Bone marrow (tissue), 2 donors: ENCODE measurements around the gene IL3.
"Not testable (repeated sequence)": the region's sequence is repeated elsewhere in the genome, so short reads cannot be mapped to it uniquely, and the experiment has no call there.

Source experiments
- DNase-seq, 2 donors: peaks; one replicate each; lab custom pipeline; 2025; lab: John Stamatoyannopoulos, UW

IL3 gene

DNA sequence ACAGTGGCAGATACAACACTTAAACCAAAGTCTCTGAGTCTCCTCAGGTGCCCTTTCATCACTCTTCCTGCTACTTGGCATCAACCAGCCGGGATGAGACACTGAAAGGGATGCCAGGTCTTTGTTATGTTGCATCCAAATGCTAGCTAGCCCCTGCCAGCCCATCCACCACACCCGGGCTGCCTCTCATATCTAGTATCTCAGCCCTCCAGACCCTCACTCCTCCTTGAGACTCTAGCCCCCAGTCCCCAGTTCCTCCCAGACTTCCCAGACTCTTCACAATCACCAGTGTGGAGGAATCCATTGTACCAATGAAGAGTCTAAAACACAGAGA lies 34.6 kb downstream of the IL3 start:
- DNase-seq = no peak

DNA sequence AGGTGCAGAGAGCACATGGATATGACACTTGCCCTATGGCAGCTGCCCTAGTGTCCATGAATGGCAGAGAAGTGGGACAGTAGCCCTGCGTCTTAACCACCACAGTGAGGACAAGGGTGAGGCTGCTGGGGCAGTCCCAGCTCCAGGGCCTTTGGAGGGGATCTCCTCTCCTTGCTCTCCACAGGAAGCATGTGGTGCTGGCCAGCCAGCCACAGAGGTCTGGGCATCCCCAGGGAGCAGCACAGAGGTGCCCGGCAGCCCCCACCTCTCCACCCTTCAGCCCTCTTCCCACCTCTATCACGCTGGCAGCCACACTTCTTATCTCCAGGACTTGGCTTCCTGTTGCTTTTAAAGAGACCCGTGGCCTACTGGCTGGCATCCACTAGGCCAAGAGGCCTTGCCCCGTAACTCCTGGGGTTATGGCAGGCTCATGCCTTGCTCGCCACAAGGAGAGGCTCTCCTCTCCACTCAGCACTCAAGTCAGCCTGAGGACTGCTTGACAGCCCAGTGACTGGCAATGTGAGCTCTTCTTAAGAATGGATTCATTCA lies 35.0 kb downstream of the IL3 start:
- no peak for DNase-seq

DNA sequence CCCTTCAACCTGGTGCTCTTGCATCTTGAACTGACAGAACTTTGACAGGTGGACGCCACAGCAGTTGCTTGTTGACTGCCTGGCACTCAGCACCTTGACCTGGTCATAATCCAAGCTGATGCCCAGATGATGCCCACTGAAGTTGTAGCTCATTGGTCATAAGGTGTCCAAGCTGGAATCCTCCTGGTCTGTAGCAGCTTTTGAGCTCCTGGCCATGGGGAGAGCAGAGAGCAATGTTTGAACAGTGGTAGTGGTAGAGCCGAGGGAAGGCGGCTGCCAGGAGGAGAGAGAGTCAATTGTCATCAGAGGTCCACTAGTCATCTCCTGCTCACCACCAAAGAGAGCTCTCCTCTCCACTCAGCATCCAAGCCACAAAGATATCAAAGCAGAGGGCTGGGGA lies 36.4 kb downstream of the IL3 start:
- DNase-seq = no peak

DNA sequence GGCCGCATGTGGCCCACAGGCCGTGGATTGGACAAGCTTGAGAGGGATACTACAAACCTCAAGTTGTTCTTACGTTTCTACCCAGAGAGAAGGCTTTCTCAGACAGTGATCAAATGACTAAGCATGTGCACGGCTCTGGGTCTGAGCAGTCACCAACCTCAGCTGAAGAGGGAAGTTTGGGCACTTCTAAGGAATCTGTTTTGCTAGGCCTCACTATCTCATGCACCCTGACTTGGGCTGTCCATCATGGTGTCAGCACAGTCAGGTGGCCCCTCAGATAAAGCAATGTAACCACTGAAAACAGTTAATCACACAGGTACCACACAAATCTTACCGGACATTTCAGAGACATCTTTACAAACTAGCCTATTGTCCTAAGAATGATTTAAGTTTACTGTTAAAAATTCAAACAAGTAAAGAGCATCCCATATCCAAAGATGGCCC lies 37.7 kb downstream of the IL3 start:
- DNase-seq = no peak

DNA sequence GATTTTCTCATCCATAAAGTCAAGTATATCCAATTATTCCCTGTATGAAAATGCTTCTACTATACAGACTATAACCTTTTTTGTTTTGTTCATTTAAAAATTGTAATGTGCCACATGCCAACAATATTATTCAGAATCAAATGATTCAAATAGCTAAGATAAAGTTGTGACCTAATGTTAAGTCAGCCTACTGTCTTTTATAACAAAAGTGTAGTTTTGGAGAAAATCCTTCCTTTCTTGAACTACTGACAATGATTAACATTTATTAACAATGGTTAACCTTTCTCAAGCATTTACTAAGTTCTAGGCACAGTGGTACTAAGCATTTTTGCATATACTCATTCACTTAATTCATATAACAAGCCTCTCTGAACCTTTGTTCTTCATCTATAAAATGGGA lies 38.2 kb downstream of the IL3 start:
- DNase-seq = no peak

DNA sequence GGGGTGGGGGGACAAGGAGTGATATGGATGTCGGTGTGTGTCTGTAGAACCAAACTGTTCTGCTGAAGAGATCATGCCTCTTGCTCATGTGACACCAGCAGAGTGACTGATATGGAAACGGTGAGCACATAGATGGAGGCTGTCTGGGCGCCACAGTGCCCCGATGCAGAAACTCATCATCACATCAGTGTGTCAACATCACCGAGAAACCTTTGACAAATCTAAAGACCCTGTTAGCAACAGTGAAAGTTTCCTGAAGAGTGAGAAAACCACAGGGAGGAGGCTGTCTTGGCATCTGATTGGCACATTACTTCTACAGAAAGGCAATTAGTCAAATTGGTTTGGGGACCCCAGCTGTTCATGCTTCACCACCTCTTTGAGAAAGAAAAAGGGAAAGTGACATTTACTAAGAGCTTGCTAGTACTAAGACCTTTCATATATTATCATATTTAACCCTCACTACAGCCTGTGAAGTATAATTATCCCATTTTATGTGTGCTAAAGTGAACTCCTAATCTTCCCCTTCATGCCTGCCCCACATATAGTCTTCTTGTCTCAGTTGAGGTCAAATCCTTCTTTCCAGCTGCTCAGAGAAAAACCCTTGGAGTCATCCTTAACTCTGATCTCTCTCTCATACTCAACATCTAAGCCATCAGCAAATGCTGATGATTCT lies 38.8 kb downstream of the IL3 start:
- DNase-seq = no peak

DNA sequence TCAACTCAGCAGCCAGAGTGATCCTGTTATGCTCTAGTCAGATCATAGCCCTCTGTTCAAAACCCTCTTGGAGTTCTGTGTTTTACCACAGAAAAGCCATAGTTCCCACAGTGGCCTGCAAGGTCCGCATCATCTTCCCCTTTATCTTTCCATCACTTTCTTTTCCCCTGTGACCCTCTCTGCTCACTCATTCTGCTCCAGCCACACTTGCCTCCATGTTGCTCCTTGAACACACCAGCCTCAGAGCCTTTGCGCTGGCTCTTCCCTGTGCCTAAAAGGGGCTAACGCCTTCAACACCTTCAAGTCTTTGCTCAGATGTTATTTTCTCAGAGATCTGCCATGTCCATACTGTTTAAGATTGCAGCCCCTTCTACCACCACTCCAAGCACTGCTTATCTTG lies 39.5 kb downstream of the IL3 start:
- no peak for DNase-seq

DNA sequence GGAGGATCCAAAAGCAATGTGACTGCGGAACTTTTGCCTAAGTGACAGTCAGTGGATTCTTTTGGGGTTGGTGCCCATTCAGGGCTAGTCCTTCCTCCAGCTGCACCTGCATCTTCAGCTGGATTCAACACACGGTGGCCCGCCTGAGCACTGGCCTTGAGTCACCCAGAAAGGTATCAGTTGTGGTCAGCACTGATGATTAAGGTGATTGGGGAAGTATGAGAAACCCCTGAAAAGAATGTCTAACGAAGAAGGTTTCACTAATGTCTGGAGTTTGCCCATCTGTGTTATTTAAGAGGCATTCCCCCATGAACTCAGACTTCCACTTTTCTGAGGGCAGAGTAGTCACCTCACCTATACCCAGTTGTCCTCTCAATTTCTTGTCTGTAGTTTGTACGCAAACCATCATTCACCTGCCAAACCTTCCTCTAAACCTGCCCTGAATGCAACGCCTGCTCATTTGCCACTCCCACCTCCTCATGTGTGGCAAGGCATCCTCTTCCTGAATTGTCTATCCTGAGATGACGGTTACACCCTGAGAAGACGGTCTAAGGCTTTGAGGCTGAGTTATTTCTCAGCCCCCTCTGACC lies 40.3 kb downstream of the IL3 start:
- no peak for DNase-seq

DNA sequence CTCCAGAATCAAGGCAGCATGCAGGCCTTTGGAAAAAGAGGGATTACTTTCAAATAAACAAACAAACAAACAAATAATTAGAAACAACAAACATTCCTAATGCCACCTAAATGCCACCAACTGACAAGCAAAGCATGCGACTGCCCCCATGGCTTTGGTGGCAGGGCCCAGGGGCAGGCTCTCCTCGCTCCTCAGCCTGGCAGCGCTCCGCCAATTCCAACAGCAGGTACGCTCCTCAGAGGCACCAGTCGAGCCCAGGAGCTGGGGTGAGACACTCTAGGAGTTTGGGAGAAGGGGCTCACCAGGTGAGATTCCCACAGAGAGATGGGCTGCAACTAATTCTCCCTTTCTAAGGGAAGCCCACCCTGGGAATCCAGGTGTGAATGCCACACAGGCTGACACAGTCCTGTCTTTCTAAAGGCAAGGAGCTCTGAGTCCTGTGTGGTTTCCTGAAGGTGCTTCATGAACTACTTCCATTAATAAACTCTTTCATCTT lies 41.0 kb downstream of the IL3 start:
- DNase-seq = no peak

DNA sequence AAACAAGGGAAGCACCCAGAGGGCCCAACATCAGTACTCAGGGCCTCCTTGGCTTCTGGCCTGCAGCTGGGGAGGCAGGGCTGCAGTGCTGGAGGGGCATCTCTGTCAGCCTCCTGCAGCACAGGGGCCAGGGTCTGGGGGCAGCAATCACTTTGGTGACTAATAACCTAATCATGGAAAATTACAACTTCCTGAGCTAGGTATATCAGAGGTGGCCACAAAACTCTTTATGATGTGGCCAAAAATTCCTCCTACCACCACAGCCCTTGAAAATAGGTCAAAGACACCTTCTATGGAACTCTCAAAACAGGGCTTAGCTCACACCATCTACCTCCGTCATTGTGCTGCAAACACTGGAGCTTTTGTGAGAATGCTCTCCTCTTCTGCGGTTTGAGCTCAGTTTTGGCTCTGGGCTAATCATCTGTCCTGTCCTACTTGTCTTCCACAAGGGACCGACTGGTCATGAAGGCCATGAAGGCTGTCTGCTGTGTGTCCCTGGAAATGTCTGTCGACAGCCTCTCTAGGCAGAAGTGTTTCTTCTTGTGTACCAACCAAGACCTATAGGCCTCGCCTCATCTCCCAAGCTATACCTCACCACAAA lies 41.7 kb downstream of the IL3 start:
- DNase-seq = no peak

DNA sequence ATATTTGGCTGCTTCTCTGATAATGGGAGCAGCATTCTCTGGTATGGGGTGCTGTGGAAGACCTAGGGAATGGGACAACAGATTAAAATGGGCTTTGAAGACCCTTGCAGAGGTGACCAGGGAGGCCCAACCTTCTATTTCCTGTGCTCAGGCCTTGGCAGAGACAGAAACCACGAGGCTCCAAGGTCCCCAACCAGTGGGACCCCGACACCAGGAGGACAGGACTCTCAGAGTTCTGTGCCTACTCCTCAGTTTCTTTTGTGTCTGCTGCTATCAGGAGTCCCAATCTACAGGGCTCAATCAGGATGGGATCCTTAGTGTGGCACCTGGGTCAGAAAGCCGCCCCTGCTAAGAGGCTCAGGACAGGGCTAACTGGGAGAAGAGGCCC lies 42.5 kb downstream of the IL3 start:
- no peak for DNase-seq

DNA sequence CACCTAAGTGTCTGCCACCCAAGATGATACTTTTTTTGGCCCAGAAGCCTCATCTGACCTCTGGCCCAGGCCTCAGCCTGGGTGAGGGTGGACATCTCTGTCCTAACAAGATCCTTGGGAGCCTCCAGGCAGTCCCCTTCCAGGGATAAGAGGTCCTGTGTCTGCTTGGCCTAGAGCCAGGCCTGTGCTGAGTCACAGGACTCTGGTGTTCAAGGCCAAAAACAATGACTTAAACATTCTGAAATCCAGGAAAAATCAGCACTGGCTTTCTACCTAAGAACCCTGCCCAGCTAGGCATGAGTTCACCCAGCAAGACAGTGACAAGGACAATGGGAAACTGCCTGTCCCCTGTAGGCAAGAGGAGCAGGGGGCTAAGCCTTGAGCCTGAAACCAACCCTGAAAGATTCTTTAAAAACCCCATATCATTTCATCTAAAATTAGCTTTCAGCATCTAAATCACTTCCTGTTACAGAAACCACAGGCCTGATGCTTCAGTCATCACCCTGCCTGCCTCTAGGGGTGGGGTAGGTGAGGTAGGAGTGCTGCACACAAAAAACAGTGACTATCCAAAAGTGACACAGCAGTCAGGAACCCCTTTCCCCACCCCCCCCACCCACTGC lies 43.0 kb downstream of the IL3 start:
- peak; percentile 49 to 63 for DNase-seq

DNA sequence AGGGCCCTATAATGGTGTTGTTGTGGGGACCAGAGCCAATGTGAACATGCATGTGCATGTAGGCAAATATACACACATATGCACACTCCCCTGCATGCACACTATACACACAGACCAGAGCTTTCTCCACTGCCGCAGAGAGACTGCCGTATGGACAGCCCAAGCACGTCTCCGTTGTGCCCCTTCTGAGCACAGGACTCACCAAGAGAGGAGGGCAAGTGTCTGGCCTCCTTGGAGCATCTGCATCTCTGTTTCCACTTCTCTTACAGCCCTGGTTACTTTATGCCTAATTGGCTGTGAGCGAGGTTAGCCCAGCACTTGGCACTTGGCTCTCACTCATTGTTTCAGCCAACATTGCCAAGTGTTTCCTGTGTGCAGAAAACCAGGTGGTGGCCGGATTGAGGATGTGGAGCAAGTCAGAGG lies 43.5 kb downstream of the IL3 start:
- no peak for DNase-seq

DNA sequence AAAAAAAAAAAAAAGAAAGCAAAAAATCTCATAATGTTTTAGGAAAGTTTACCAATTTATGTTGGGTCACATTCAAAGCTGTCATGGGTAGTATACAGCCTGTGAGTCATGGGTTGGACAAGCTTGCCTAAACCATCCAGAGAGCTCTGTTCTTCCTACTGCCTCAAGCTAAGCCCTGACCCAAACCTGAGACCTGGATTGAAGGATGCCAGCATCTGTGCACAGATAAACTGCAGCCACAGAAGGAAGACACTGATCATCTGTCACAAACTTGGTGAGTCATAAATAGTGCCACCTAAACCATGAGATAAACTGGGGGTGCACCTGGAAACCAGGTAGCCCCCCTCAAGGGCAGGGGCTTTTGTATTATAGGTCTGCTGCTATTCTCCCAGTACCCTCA lies 44.1 kb downstream of the IL3 start:
- no peak for DNase-seq

DNA sequence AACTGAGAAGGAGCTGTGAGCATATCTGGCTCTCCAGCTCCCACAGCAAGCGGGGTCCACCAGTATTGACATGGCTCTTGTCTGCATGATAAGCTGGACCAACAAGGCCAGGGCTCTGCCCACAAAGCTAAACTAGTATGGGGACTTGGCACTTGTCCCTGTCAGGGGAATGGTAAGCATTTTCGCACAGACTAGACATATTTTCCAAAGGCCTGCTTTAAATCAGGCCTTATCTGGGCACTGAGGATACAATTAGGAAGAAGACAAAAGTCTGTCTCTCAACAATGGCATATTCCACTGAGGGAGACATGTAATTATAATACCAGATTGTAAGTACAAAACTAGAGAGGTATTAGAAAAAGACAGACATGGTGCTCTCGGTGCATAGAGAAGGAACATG lies 45.2 kb downstream of the IL3 start:
- DNase-seq = no peak

DNA sequence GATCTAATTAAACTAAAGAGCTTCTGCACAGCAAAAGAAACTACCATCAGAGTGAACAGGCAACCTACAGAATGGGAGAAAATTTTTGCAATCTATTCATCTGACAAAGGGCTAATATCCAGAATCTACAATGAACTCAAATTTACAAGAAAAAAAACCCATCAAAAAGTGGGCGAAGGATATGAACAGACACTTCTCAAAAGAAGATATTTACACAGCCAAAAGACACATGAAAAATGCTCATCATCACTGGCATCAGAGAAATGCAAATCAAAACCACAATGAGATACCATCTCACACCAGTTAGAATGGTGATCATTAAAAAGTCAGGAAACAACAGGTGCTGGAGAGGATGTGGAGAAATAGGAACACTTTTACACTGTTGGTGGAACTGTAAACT lies 48.0 kb downstream of the IL3 start:
- not testable (repeated sequence) for DNase-seq

DNA sequence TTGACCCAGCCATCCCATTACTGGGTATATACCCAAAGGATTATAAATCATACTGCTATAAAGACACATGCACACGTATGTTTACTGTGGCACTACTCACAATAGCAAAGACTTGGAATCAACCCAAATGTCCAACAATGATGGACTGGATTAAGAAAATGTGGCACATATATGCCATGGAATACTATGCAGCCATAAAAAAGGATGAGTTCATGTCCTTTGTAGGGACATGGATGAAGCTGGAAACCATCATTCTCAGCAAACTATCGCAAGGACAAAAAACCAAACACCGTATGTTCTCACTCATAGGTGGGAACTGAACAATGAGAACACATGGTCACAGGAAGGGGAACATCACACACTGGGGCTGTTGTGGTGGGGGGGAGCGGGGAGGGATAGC lies 48.5 kb downstream of the IL3 start:
- DNase-seq = not testable (repeated sequence)

DNA sequence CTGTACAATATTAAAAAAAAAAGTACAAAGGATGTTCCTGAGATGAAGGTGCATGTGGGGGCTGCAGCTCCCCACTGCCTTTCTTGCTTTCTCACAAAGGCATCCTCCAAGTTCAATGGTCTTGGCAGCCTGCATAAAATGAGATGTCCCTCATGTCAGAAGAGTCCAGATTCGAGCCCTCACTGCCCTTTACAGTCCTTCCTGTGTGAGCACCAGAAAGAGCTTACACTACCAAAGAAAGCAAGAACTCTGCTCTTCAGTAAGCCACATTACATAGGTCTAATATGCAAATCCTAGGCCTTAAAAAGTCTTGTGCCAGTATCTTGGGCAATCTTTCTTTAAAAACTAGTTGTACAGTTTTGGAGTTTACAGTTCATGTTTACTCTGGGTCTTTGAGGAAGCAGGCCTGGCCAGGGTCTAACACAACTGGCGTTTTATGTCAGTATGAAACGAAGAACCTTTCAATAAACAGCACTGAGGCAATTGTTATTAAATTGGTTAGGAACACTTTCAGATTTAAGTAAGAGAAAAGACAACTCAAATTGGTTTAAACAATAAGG lies 49.1 kb downstream of the IL3 start:
- DNase-seq = no peak

DNA sequence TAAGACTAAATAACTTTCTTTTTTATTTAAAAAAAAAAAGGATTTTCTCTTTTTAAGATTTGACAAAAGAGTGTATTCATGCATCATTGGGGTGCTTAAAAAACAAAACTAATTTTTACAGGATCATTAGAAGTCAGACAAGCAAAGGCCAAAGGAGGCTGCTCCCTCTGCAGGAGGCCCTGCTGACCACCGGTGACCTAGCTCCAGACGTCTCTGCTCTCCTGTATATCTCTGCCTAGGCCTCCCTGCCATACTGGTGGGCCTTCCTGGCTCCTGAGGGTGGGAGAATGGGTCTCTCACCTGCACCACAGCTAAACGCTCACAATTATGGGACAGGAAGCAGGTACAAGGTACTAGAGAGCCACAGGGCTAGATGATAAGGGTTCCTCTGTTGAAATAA lies 49.7 kb downstream of the IL3 start:
- no peak for DNase-seq

DNA sequence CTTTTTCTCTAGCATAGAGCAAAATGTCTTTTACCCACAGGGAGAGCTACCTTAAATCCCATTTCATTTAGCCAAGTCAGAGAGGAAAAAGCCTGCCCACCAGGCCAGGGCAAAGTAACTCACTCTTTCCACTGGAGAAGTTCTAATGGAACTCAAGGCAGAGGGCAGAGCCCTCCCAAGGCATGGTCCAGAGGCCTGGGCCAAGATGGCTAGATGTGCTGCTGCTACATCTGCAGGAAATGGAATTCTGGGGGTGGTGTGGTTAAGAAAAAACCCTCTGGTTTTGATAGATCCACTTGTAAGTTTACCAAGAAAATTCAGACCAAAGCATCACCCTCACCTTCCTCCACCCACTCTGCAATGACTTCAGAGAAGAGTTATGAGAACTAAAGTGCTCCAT lies 50.5 kb downstream of the IL3 start:
- no peak for DNase-seq

DNA sequence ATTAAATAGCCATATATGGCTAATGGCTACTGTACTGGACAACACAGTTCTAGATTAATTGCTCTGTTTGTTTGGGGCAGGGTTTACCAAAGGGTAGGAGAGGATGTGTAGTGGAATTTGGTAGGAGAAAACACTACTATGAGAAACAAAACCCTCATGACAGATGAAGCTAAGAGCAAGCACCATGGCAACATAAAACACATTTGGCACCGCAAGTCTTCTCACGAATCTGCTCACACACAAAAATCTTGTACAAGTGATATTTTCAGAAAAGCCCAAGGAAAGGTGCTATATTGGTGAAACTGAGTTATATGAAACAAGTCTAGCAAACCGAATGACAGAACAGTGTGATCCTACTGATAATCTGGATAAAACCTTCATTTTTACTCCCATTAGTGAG lies 51.7 kb downstream of the IL3 start:
- no peak for DNase-seq
